A673 (cell line): ENCODE measurements around the gene FKBP8. TPM values are rescaled to one million over a fixed set of nuclear protein-coding genes. Genes with fewer than 3 reads are reported as not detected.

Source experiments
- BruUV-seq: library from RNA; stranded (reverse); fragments of 400-500 nt; replicated peaks from 2 replicates; lab custom pipeline; 2021; lab: Mats Ljungman, UMichigan
- CTCF ChIA-PET: fragments of 300-600 bp; sonication (Branson Sonifier 250); formaldehyde crosslinking; loops from one replicate; lab custom pipeline; 2022; ENCODE audit warnings: antibody characterized with exemption; lab: Charles Lee
- POLR2A ChIA-PET: fragments of 300-600 bp; sonication (Branson Sonifier 250); formaldehyde crosslinking; loops from one replicate; lab custom pipeline; 2022; ENCODE audit warnings: antibody characterized with exemption; ENCODE audit not compliant: low non-redundant PET; lab: Charles Lee
- DNase-seq: peaks from one replicate; pipeline ENCODE4 v3.0.0-alpha.2; 2015; ENCODE audit warnings: low spot score
- H3K27ac ChIP-seq: fragments of 200-600 bp; sonication (generic); 2 replicates; pipeline ENCODE4 v1.5.1; 2016; ENCODE audit warnings: mixed run types, low read depth, mild to moderate bottlenecking, mixed read lengths, antibody characterized with exemption, low read length; ENCODE audit not compliant: poor library complexity, severe bottlenecking
- H3K27me3 ChIP-seq: fragments of 200-600 bp; sonication (generic); replicated peaks from 2 replicates; pipeline ENCODE4 v1.6.1; 2017; ENCODE audit warnings: mixed run types, low read depth, mild to moderate bottlenecking, mixed read lengths, antibody characterized with exemption, low read length; ENCODE audit not compliant: insufficient read depth, poor library complexity
- H3K36me3 ChIP-seq: fragments of 200-600 bp; sonication (generic); 2 replicates; pipeline ENCODE4 v1.6.1; 2016; ENCODE audit warnings: mixed run types, mild to moderate bottlenecking, mixed read lengths, antibody characterized with exemption, low read length; ENCODE audit not compliant: insufficient read depth, poor library complexity, severe bottlenecking
- H3K4me1 ChIP-seq: fragments of 200-600 bp; sonication (generic); 2 replicates; pipeline ENCODE4 v1.6.1; 2017; ENCODE audit warnings: mixed run types, mild to moderate bottlenecking, mixed read lengths, antibody characterized with exemption, low read length; ENCODE audit not compliant: insufficient read depth, poor library complexity, severe bottlenecking
- H3K4me3 ChIP-seq: fragments of 200-600 bp; sonication (generic); 2 replicates; pipeline ENCODE4 v1.5.1; 2016; ENCODE audit warnings: low read depth, mixed run types, mild to moderate bottlenecking, mixed read lengths, low read length; ENCODE audit not compliant: poor library complexity, severe bottlenecking
- H3K9me3 ChIP-seq: fragments of 200-600 bp; sonication (generic); 2 replicates; pipeline ENCODE4 v1.6.1; 2016; ENCODE audit warnings: mixed run types, low read depth, mild to moderate bottlenecking, mixed read lengths, antibody characterized with exemption, low read length; ENCODE audit not compliant: poor library complexity, severe bottlenecking
- EZH2 ChIP-seq: fragments of 200-600 bp; sonication (generic); IDR thresholded peaks from 2 replicates; pipeline ENCODE4 v1.6.1; 2017; ENCODE audit warnings: borderline replicate concordance, low read depth, mild to moderate bottlenecking, mixed read lengths, antibody characterized with exemption, low read length; ENCODE audit not compliant: poor library complexity, severe bottlenecking
- intact Hi-C: fragments of 100-400 bp; cut with micrococcal nuclease; formaldehyde crosslinking; loops from one replicate; pipeline ENCODE4 v1.10.0; 2022; ENCODE audit not compliant: unreplicated experiment
- total RNA-seq: library from RNA; stranded (reverse); gene quantifications from 2 replicates; pipeline ENCODE4 v1.2.3, GENCODE V29; 2021
- TF ChIP-seq, protein P1 (sequence below): fragments of 300-800, 200-600 bp; sonication (generic); conservative IDR thresholded peaks from 2 replicates; pipeline ENCODE4 v1.5.1; 2017; ENCODE audit warnings: low read depth, mild to moderate bottlenecking, antibody characterized with exemption, low read length, moderate library complexity, mixed read lengths

The FKBP8 gene
- total RNA-seq, 1 experiment from 2014 or later = 210 TPM

GRCh38 chr19:18488403-18488723 lies 55.0 kb downstream of the FKBP8 start:
- no peak for DNase-seq
- H3K27ac ChIP-seq = no peak overlapping the region
- TF ChIP-seq, protein P1, sequence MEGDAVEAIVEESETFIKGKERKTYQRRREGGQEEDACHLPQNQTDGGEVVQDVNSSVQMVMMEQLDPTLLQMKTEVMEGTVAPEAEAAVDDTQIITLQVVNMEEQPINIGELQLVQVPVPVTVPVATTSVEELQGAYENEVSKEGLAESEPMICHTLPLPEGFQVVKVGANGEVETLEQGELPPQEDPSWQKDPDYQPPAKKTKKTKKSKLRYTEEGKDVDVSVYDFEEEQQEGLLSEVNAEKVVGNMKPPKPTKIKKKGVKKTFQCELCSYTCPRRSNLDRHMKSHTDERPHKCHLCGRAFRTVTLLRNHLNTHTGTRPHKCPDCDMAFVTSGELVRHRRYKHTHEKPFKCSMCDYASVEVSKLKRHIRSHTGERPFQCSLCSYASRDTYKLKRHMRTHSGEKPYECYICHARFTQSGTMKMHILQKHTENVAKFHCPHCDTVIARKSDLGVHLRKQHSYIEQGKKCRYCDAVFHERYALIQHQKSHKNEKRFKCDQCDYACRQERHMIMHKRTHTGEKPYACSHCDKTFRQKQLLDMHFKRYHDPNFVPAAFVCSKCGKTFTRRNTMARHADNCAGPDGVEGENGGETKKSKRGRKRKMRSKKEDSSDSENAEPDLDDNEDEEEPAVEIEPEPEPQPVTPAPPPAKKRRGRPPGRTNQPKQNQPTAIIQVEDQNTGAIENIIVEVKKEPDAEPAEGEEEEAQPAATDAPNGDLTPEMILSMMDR = no peak
- TF ChIP-seq EZH2 = no peak
- H3K36me3 ChIP-seq = no peaks in the 10 kb centered on the region
- no peak overlapping the region for H3K4me3 ChIP-seq
- ChIA-PET POLR2A (interaction anchor here (0.5 kb wide), 1 partner anchor 130 kb away, joined by 3 read pairs; no protein-coding TSS in a partner anchor), CTCF (interaction anchor here (0.6 kb wide), 1 partner anchor 65 kb away, joined by 3 read pairs; no protein-coding TSS in a partner anchor)
- H3K9me3 ChIP-seq = no peaks in the 10 kb centered on the region
- H3K27me3 ChIP-seq = no peaks in the 10 kb centered on the region
- intact Hi-C loops = no loop called here
- peaks cover 12% of the 10 kb centered on the region for H3K4me1 ChIP-seq
- BruUV-seq = no TSS peak

DNA sequence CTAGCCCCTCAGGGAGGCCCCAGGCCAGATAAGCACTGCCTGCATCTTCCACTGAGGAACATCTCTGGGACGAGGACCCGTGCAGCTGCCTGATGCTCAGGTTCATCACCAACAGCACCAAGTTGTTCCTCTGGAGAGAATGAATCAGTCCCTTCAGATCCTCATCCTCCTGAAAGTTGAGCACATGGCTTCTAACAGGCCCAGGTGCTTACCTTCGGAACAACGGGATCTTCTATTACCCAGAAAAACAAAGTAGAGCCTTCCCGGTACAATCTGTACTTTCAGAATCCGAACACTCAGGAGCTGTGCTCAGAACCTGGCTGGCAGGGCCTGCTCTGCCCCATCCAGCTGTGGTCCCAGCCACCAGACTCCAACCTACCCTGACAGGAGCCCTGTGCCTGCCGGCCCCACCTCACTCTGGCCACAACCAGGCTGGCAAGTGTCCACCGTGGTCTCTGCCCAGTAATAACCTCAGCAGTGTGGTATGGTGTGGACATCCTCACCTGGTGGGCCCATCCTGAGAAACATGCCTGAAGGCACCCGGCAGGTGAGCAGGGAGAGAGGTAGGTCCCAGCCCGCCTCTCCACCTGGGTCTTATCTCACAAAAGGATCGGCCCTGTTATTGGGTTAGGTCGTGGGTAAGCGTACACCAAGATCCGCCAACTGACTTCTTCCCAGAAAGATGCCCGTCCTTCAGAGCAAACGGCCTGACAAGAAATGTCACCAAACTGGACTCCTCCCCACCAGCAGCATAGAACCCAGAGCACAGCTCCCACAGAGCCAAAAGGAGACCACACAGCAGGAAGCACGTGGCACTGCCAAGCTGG lies 55.6 kb downstream of the FKBP8 start:
- intact Hi-C loops = no loop called here
- Histone ChIP-seq H3K27me3 (no peaks in the 10 kb centered on the region), H3K9me3 (no peaks in the 10 kb centered on the region), H3K4me1 (peaks cover 12% of the 10 kb centered on the region), H3K27ac (no peak overlapping the region), H3K36me3 (no peaks in the 10 kb centered on the region), H3K4me3 (no peak overlapping the region)
- TF ChIP-seq, protein P1 = no peak
- no peak for TF ChIP-seq EZH2
- ChIA-PET POLR2A (interaction anchor here (0.5 kb wide), 1 partner anchor 130 kb away, joined by 3 read pairs; no protein-coding TSS in a partner anchor), CTCF (interaction anchor here (0.6 kb wide), 1 partner anchor 65 kb away, joined by 3 read pairs; no protein-coding TSS in a partner anchor)
- no peak for DNase-seq
- no TSS peak for BruUV-seq

- H3K27me3 ChIP-seq = no peaks in the 10 kb centered on the region
- CTCF ChIA-PET = no interaction called here
- H3K27ac ChIP-seq = no peak overlapping the region
- H3K36me3 ChIP-seq = no peaks in the 10 kb centered on the region
- TF ChIP-seq EZH2 = no peak
- TF ChIP-seq, protein P1 = no peak
- BruUV-seq = no TSS peak
- intact Hi-C loops = no loop called here
- DNase-seq = no peak
- H3K9me3 ChIP-seq = no peaks in the 10 kb centered on the region
- POLR2A ChIA-PET = no interaction called here
- no peak overlapping the region for H3K4me3 ChIP-seq
- H3K4me1 ChIP-seq = peaks cover 12% of the 10 kb centered on the region
Observed at GRCh38 chr19:18486746-18487145, 56.6 kb downstream of the FKBP8 start.
